Activated naive CD8-positive, alpha-beta T cell (primary cell): ENCODE measurements around the gene ZC3H18.
"Not testable (repeated sequence)": the region's sequence is repeated elsewhere in the genome, so short reads cannot be mapped to it uniquely, and the experiment has no call there.

Experiments used
- H3K27ac Mint-ChIP-seq: one replicate; pipeline ENCODE4 v1.8.0; 2021; ENCODE audit warnings: mixed read lengths
- H3K27me3 Mint-ChIP-seq: one replicate; pipeline ENCODE4 v1.8.0; 2021; ENCODE audit warnings: mixed read lengths
- H3K36me3 Mint-ChIP-seq: one replicate; pipeline ENCODE4 v1.8.0; 2021; ENCODE audit warnings: mixed read lengths
- H3K4me1 Mint-ChIP-seq: one replicate; pipeline ENCODE4 v1.8.0; 2021; ENCODE audit warnings: low read depth, mixed read lengths
- H3K4me3 Mint-ChIP-seq: one replicate; pipeline ENCODE4 v1.8.0; 2021; ENCODE audit warnings: mild to moderate bottlenecking, mixed read lengths
- H3K9me3 Mint-ChIP-seq: one replicate; pipeline ENCODE4 v1.8.0; 2021; ENCODE audit warnings: low read depth, mixed read lengths

The ZC3H18 gene

DNA sequence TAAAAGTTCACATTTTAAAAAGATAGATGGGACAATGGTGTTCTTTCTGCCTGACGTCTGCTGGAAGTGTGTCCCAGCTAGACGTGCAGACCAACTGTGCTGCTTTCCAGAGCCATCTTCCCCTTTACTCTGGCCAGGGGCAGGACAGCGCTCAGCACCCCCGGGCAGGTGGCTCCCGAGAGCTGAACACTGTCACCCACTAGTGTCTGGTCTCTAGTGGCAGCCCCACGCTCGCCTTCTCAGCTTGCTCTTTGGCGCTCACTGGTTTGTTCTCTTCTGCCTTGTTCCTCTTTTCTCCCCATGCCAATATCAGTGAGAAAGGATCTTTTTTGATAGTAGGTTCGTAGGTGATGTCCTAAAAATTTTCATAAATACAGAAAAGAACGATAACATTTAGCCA lies 25.7 kb downstream of the ZC3H18 start:
- Mint-ChIP-seq H3K9me3 (no peaks in the 10 kb centered on the region), H3K4me1 (peaks cover 14% of the 10 kb centered on the region), H3K27me3 (no peaks in the 10 kb centered on the region), H3K36me3 (no peaks in the 10 kb centered on the region), H3K27ac (no peak overlapping the region), H3K4me3 (no peak overlapping the region)

DNA sequence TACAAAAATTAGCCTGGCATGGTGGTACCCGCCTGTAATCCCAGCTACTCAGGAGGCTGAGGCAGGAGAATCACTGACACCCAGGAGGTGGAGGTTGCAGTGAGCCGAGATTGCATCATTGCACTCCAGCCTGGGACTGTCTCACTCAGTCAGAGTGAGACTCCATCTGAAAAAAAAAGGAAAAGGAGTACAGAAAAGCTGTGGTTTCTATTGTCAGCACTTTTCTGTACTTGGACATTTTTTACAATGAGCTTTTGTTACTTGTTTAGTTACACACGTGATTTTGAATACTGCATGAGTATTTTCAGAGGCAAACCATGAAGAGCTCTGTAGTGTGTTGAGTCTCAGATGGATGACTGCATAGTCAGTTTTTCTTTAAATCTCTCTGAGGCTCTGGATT lies 26.3 kb downstream of the ZC3H18 start:
- Mint-ChIP-seq H3K27me3 (no peaks in the 10 kb centered on the region), H3K36me3 (no peaks in the 10 kb centered on the region), H3K4me1 (peaks cover 14% of the 10 kb centered on the region), H3K9me3 (no peaks in the 10 kb centered on the region), H3K4me3 (no peak overlapping the region), H3K27ac (no peak overlapping the region)

DNA sequence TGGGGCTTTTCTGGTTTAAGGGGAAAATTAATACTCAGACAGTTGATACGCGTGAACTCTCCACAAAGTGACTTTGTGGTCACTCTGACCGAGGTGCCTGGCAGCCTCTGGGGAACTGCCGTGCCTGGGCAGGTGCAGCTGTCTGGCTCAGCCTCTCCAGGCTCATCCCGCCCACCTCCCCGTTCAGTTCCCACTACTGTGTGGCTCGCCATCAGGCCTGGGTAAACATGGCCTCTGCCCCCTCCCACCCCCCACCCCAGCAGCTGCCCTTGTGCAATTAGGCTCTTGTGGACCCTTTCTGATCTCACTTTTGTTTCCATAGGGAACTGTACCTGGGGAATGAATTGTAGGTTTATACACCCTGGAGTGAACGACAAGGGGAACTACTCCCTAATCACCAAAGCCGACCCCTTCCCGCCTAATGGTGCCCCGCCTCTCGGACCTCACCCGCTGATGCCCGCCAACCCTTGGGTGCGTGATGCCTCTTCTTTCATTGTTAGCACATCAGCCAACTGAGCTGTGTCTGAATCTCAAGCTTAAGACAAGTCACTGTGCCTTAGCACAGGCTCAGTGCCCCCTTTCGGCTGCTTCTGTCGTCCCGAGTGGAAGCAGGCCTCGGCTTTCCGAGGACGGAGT lies 27.8 kb downstream of the ZC3H18 start:
- Mint-ChIP-seq H3K36me3 (no peaks in the 10 kb centered on the region), H3K4me1 (peaks cover 6% of the 10 kb centered on the region), H3K27ac (no peak overlapping the region), H3K9me3 (no peaks in the 10 kb centered on the region), H3K27me3 (no peaks in the 10 kb centered on the region), H3K4me3 (no peak overlapping the region)

DNA sequence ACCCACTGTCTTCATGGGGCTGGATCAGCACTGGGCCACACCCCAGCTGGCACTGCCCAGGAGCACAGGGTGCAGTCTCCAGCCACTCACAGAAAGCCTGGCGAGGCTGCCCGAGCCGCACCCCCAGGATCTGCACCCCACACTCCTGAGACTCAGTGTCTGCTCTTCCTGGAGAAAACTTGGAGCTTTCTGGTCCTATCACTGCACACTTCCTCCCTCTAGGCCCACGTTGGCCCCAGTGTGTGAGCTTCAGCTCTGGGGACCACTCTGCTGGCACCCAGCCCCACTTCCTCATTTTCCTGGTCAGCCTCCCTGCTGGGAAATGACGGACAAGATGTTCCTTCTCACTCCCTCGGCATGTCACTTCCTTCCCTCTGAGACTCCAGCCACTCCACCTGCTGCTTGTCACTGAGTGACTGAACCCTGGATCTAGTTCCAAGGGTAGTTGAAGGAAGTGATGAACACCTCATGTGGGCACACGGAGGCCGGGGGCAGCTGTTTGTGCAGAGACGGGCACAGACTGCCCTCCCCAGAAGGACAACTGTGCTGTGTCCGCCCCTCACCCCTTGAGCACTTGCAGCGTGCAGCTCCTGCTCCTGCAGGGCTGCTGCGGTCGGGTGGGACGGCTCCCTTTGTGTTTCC lies 29.0 kb downstream of the ZC3H18 start:
- H3K27me3 Mint-ChIP-seq, result no peaks in the 10 kb centered on the region
- no peaks in the 10 kb centered on the region for H3K36me3 Mint-ChIP-seq
- peaks cover 4% of the 10 kb centered on the region for H3K4me1 Mint-ChIP-seq
- H3K27ac Mint-ChIP-seq, result no peak overlapping the region
- H3K4me3 Mint-ChIP-seq, result no peak overlapping the region
- H3K9me3 Mint-ChIP-seq, result no peaks in the 10 kb centered on the region

DNA sequence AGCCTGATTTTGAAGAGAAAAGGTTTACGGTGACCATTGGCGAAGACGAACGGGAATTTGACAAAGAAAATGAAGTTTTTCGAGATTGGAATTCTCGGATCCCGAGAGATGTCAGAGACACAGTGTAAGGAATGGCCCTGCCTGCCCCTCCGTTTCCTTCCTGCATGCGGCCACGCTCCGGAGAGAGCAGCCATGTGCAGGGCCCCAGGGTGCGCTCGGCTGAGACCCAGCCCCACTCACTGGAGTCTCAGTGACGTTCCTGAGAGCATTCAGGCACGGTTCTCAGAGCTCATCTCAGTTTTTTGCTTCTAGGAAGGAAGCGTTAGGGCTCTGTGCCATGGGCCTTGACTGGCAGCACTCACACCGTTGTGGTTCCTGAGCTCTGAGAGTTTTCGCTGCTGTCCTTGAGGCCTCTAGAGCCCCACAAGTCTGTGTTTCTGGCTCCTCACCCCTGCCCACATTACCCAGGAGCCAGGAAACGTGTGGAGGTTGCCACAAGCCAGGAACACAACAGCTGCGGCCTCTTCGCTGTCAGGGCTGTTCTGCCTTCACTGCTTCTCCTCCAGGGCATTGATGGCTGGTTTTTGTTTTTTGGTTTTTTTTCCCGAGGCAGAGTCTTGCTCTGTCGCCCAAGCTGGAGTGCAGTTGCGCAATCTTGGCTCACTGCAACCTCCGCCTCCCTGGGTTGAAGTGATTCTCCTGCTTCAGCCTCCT lies 29.8 kb downstream of the ZC3H18 start:
- no peaks in the 10 kb centered on the region for H3K36me3 Mint-ChIP-seq
- no peak overlapping the region for H3K4me3 Mint-ChIP-seq
- H3K9me3 Mint-ChIP-seq, result no peaks in the 10 kb centered on the region
- no peaks in the 10 kb centered on the region for H3K27me3 Mint-ChIP-seq
- H3K27ac Mint-ChIP-seq, result no peak overlapping the region
- peaks cover 4% of the 10 kb centered on the region for H3K4me1 Mint-ChIP-seq

DNA sequence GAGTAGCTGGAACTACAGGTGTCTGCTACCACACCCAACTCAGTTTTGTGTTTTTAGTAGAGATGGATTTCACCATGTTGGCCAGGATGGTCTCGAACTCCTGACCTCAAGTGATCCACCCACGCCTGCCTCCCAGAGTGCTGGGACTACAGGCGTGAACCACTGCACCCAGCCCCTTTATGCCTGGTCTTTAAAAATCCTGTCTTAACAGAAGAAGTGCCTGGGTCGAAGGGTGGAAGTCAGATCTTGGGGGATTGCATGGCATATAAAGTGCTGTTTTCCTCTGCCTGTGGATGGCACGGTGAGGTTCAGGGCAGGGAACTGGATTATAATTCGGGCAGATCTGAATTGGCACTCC lies 30.3 kb downstream of the ZC3H18 start:
- H3K27ac Mint-ChIP-seq, result no peak overlapping the region
- no peaks in the 10 kb centered on the region for H3K9me3 Mint-ChIP-seq
- no peaks in the 10 kb centered on the region for H3K36me3 Mint-ChIP-seq
- peaks cover 2% of the 10 kb centered on the region for H3K4me1 Mint-ChIP-seq
- H3K27me3 Mint-ChIP-seq, result no peaks in the 10 kb centered on the region
- H3K4me3 Mint-ChIP-seq, result no peak overlapping the region

DNA sequence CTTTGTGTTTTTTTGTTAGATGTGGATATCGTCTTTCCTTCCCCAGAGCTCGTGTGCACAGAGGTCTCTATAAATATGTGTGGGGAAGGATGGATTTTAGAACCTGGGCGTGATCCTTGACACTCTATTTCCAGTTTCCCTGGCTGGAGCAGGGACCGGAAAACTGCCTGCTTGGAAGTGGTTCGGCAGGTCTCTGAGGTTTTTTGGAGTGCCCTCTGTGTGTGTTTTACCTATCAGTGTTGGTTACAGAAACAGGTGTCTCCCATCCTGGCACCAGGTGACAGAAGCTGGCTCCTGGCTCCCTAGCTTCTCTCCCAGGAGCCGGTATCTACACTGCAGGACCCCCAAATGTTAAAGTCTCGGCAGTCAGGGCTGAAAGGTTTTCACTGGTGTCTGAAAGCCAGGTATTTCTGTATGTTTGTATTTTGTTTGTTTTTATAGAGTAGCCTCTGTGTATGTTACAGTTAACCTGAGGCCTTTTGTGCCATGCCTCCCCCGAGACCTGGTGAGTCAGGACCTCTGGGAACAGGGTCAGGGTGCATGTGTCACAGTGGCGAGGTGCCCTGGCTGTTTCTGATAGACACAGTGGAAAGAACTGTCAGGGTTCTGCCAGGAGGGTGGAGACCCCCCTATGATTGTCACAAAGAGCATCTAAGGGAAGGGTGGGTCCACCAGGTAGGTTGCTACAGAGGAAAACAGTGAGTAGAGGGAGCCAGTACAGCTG lies 31.3 kb downstream of the ZC3H18 start:
- H3K27me3 Mint-ChIP-seq, result no peaks in the 10 kb centered on the region
- H3K36me3 Mint-ChIP-seq, result no peaks in the 10 kb centered on the region
- no peaks in the 10 kb centered on the region for H3K4me1 Mint-ChIP-seq
- no peaks in the 10 kb centered on the region for H3K9me3 Mint-ChIP-seq
- H3K27ac Mint-ChIP-seq, result no peak overlapping the region
- H3K4me3 Mint-ChIP-seq, result no peak overlapping the region

DNA sequence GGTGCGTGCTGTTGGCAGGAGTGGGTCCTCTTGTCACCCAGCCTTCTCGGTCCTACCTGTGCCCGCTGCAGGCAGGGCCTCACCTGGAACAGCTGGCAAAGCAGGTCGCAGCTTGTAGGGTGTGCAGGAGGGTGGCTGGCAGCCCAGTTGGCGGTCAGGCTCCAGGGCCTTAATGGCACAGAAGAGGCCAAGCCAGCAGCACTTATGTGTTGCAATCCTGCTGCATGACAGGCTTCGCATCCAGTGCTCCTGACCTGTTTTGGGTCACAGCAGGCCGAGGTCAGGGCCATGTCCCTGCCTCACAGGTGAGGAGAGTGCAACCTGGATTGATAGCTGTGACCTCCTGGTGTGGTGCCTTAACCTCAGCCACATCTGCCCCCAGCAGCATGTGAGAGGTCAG lies 31.9 kb downstream of the ZC3H18 start:
- Mint-ChIP-seq H3K36me3 (no peaks in the 10 kb centered on the region), H3K27ac (no peak overlapping the region), H3K4me1 (no peaks in the 10 kb centered on the region), H3K4me3 (no peak overlapping the region), H3K9me3 (no peaks in the 10 kb centered on the region), H3K27me3 (no peaks in the 10 kb centered on the region)

DNA sequence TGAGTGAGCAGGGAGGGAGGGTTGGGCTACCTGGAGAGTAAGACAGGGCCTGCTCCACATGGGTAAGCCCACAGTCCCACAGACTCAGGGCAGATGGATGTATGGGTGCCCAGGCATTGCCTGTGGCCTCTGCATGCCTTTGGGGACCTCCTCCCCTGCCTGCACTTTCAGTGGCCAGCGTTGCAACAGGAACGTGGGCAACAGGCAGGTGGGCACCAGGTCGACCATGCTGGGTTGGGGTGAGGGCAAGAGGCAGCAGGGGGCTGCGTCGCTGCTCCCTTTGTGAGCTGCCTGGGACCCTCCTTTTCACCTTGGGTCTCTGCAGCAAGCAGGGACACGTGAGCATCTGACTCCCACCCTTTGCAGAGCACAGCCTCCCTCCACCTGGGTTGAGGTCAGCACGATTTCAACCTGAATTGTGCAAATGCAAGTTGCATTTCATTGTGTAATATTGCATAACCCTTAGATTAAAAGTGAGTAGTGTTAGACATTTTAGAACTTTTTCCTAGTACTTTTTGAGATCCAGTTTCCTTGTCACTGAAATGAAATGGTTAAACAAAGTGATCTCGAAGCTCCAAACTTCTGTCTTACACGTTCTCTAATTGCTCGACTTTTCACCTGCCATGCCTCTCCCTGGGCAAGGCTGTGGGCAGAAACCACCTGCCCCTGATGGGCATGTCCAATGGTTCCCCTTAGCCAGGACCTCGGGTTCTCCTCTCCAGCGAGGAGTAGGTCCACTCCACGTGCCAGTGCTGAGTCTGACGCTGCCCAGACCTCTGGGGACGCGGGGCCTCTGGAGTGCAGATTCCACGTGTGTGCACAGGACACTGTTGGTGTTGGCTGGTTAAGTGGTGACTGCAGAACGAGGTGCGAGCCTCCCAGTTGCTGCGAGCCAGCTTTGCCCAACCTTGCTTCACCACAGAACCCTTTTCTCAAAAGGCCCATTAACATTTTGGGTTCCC lies 35.3 kb downstream of the ZC3H18 start:
- no peak overlapping the region for H3K4me3 Mint-ChIP-seq
- no peaks in the 10 kb centered on the region for H3K27me3 Mint-ChIP-seq
- no peaks in the 10 kb centered on the region for H3K9me3 Mint-ChIP-seq
- no peaks in the 10 kb centered on the region for H3K36me3 Mint-ChIP-seq
- no peak overlapping the region for H3K27ac Mint-ChIP-seq
- no peaks in the 10 kb centered on the region for H3K4me1 Mint-ChIP-seq

DNA sequence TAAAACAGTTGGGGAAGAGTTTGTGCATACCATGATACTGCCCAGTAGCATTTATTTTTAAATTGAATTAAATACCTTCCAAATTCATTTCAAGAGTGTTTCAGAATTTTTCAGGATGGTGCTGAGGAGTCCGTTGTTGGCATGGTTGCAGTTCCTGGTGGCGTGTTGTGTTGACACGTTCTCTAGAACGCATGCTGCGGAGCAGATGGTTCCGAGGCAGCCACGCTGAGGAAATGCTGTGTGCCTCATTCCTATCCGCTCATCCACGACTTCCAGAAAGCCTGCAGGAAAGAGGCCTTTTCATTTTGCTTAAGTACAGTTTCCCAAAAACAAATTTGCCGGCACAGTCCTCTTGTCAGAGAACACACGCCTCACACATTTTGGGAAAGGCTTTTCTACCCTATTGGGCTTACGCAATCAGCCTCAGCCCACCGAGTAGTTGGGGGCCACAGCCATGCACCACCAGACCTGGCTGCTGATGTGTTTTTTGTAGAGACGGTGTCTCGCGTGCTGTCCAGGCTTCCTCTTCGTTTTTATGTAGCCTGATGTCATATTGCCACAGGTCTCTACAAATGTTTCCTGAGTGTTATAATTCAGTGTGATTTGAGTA lies 36.0 kb downstream of the ZC3H18 start:
- Mint-ChIP-seq H3K36me3 (peaks cover 3% of the 10 kb centered on the region), H3K27me3 (no peaks in the 10 kb centered on the region)

DNA sequence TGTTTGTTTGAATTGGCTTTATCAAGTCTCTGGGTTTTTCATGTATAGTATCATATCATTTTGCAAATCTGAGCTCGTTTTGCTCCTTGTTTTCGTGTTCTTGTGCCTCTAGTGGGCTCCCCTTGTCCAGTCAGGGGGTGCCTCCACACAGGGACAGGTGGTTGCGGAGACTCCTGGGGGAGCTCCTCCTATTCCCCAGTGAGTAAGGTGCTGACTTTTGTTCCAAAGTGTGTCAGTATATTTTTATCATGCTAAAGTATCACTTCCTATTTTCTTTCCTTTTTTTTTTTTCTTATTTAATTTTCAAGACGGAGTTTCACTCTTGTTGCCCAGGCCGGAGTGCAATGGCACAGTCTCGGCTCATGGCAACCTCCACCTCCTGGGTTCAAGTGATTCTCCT lies 37.9 kb downstream of the ZC3H18 start:
- Mint-ChIP-seq H3K9me3 (no peaks in the 10 kb centered on the region), H3K27ac (no peak overlapping the region), H3K27me3 (no peaks in the 10 kb centered on the region), H3K4me3 (no peak overlapping the region), H3K36me3 (peaks cover 3% of the 10 kb centered on the region), H3K4me1 (peaks cover 2% of the 10 kb centered on the region)

More for the DNA sequence above, 36.0 kb downstream of the ZC3H18 start:
- Mint-ChIP-seq H3K9me3 (no peaks in the 10 kb centered on the region), H3K4me1 (no peaks in the 10 kb centered on the region), H3K27ac (no peak overlapping the region), H3K4me3 (no peak overlapping the region)

DNA sequence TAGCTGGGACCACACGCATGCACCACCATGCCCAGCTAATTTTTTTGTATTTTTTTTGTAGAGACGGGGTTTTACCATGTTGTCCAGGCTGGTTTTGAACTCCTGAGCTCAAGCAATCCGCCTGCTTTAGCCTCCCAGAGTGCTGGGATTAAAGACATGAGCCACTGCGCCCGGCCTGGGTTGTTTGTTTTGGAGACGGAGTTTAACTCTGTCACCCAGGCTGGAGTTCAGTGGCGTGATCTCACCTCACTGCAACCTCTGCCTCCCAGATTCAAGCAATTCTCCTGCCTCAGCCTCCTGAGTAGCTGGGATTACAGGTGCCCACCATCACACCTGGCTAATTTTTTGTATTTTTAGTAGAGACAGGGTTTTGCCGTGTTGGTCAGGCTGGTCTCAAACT lies 39.2 kb downstream of the ZC3H18 start:
- H3K27me3 Mint-ChIP-seq, H3K4me1 Mint-ChIP-seq, H3K4me3 Mint-ChIP-seq, H3K36me3 Mint-ChIP-seq, H3K9me3 Mint-ChIP-seq, H3K27ac Mint-ChIP-seq: not testable (repeated sequence)

DNA sequence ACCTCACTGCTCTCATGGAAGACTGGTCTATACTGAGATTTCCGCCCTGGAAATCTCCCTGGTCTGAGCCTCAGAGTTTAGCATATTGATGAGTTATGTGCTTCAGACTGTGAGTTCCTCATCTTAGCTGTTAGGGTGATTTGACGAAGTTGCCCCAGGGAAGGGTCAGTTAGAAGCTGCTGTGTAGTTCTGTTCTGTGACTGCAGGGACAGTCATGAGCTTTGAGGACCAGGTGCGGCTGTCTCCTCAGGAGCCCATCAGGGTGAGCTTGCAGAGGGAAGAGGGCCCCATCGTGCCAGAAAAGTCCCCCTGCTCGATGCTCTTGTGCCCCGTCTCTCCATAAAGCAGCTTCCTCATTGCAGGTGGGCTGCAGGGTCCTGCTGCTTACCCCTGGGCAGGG lies 39.9 kb downstream of the ZC3H18 start:
- Mint-ChIP-seq H3K27ac (no peak overlapping the region), H3K4me1 (peaks cover 7% of the 10 kb centered on the region), H3K4me3 (no peak overlapping the region), H3K27me3 (no peaks in the 10 kb centered on the region), H3K36me3 (peaks cover 7% of the 10 kb centered on the region), H3K9me3 (no peaks in the 10 kb centered on the region)
